Left ventricle myocardium inferior (tissue), 1 donor: ENCODE results near the gene TRIM32. TPM values are rescaled to one million over a fixed set of nuclear protein-coding genes. Genes with fewer than 3 reads are reported as not detected.

Experiments
- DNase-seq: peaks from one replicate; pipeline ENCODE4 v3.0.0-alpha.2; 2020
- H3K27ac ChIP-seq: fragments of 200-600 bp; replicated peaks from 2 replicates; pipeline ENCODE4 v1.8.0; 2021
- H3K27me3 ChIP-seq: fragments of 200-600 bp; 2 replicates; pipeline ENCODE4 v1.8.0; 2021; ENCODE audit warnings: low read depth
- H3K36me3 ChIP-seq: fragments of 200-600 bp; 2 replicates; pipeline ENCODE4 v1.8.0; 2021
- H3K4me1 ChIP-seq: fragments of 200-600 bp; 2 replicates; pipeline ENCODE4 v1.8.0; 2021
- H3K4me3 ChIP-seq: fragments of 200-600 bp; 2 replicates; pipeline ENCODE4 v1.8.0; 2021; ENCODE audit warnings: mild to moderate bottlenecking, moderate library complexity
- H3K9me3 ChIP-seq: fragments of 200-600 bp; replicated peaks from 2 replicates; pipeline ENCODE4 v1.8.0; 2021
- intact Hi-C: fragments of 100-400 bp; cut with micrococcal nuclease; formaldehyde crosslinking; loops from one replicate; pipeline ENCODE4 v1.11.0; 2022
- total RNA-seq: library from RNA; stranded (reverse); fragmentation: NEBNext Ultra II Directional; extraction: Animal tissue kit (Norgen Biotek cat#: 25700); gene quantifications from one replicate; pipeline ENCODE4 v1.2.1, GENCODE V29; 2021
- TF ChIP-seq, protein P1 (sequence below): fragments of 200-600 bp; IDR thresholded peaks from 2 replicates; pipeline ENCODE4 v1.8.0; 2021; ENCODE audit warnings: antibody characterized with exemption, mild to moderate bottlenecking, borderline replicate concordance
- donor health status: DM: no; HTN: yes; CAD: no; lungs with severe emphysema.

Gene TRIM32
- total RNA-seq, 1 donor from 2014 or later = 14.9 TPM

DNA sequence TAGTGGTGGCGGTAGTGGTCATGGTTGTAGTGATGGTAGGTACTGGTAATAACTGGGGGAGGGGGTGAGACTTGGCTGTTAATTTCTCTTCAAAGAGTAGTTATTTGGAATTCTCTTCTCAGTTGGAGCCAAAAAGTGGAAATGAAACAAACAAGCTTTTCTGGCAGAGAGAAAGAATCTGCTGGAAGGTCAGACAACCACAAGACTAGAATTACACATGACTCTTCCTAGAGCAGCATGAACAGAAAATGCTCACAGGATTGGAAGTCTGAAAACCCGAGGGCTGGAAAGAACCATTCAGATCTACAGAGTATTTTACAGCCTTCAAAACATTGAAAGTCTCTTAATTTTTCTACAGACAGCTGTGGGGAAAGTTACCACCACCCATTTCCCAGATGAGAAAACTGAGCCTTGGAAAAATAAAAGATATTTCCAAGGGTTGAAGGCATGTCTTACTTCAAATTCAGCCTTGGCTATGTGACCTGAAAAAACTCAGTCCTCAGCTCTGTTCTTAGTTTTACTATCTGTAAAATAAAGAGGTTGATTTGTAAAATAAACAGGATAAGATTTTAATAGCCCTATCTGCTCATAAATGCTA lies 42.9 kb upstream of the TRIM32 start:
- DNase-seq = no peak
- H3K36me3 ChIP-seq = no peaks in the 10 kb centered on the region
- TF ChIP-seq, protein P1, sequence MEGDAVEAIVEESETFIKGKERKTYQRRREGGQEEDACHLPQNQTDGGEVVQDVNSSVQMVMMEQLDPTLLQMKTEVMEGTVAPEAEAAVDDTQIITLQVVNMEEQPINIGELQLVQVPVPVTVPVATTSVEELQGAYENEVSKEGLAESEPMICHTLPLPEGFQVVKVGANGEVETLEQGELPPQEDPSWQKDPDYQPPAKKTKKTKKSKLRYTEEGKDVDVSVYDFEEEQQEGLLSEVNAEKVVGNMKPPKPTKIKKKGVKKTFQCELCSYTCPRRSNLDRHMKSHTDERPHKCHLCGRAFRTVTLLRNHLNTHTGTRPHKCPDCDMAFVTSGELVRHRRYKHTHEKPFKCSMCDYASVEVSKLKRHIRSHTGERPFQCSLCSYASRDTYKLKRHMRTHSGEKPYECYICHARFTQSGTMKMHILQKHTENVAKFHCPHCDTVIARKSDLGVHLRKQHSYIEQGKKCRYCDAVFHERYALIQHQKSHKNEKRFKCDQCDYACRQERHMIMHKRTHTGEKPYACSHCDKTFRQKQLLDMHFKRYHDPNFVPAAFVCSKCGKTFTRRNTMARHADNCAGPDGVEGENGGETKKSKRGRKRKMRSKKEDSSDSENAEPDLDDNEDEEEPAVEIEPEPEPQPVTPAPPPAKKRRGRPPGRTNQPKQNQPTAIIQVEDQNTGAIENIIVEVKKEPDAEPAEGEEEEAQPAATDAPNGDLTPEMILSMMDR = no peak
- no peaks in the 10 kb centered on the region for H3K9me3 ChIP-seq
- no peak overlapping the region for H3K27ac ChIP-seq
- intact Hi-C loops = loop anchor here (10.0 kb wide), 1 partner anchor 69 kb away; no protein-coding TSS in a partner anchor
- no peak overlapping the region for H3K4me3 ChIP-seq
- peaks cover 50% of the 10 kb centered on the region for H3K4me1 ChIP-seq
- H3K27me3 ChIP-seq = no peaks in the 10 kb centered on the region

DNA sequence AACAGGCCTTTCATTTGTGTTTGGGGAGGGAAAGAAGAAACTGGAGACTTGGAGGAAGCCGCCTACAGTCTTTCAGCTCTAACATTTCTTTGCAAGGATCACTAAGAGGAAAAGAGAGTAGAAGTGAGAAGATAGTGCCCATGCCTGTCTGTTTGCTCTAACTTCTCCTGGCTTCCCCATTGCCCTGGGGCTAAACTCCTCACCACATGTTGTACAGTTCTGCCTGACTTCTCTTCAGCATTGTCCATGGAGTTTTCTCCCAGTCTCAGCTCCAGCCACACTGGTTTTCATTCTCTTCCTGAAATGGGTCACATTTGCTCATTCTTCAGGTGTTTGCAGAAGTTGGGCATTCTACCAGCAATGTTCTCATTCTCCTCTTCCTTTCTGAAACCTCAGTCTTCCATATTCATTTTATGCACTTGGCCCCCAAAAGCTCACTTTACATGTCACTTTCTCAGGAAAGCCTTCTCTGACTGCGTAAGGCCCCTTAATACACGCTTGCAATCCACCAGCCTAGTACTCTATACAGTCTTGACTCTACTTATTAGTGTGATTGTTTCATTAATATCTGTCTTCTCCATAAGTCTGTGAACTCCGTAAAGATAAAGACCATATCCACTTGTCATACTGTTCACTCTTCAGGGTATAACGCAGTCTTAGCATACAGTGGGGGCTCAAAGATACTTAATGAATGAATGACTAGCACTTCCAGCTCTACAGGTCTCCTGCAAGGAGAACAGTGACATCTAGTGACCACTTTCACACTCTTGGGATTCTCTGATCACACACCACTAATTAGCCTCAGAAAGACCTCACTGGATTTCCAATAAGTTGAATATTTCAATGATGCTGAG lies 40.2 kb upstream of the TRIM32 start:
- no peaks in the 10 kb centered on the region for H3K27me3 ChIP-seq
- H3K9me3 ChIP-seq = no peaks in the 10 kb centered on the region
- TF ChIP-seq, protein P1 = peak; percentile 62
- H3K4me1 ChIP-seq = peaks cover 27% of the 10 kb centered on the region
- H3K36me3 ChIP-seq = no peaks in the 10 kb centered on the region
- H3K4me3 ChIP-seq = no peak overlapping the region
- H3K27ac ChIP-seq = peak overlapping the region; percentile 86
- intact Hi-C loops = loop anchor here (10.0 kb wide), 1 partner anchor 72 kb away; no protein-coding TSS in a partner anchor
- no peak for DNase-seq

DNA sequence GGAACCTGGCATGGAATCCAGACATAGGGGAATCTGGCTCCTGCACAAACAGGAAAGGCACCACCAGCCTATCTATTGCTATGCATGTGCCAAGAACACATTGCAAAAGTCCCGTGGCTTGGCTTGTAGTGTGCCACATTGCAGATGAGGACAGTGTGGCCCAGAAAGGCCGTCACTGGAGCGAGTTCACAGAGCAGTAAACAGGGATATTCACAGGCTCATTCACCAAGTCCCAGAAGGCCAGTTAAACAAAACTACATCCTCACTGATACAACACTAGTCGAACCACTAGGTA lies 39.6 kb upstream of the TRIM32 start:
- Histone ChIP-seq H3K4me1 (peaks cover 21% of the 10 kb centered on the region), H3K27ac (peak overlapping the region; percentile 86), H3K9me3 (no peaks in the 10 kb centered on the region), H3K27me3 (no peaks in the 10 kb centered on the region), H3K36me3 (no peaks in the 10 kb centered on the region), H3K4me3 (no peak overlapping the region)
- intact Hi-C loops = loop anchor here (10.0 kb wide), 1 partner anchor 73 kb away; no protein-coding TSS in a partner anchor
- DNase-seq = peak; percentile 56
- TF ChIP-seq, protein P1 = peak; percentile 1

DNA sequence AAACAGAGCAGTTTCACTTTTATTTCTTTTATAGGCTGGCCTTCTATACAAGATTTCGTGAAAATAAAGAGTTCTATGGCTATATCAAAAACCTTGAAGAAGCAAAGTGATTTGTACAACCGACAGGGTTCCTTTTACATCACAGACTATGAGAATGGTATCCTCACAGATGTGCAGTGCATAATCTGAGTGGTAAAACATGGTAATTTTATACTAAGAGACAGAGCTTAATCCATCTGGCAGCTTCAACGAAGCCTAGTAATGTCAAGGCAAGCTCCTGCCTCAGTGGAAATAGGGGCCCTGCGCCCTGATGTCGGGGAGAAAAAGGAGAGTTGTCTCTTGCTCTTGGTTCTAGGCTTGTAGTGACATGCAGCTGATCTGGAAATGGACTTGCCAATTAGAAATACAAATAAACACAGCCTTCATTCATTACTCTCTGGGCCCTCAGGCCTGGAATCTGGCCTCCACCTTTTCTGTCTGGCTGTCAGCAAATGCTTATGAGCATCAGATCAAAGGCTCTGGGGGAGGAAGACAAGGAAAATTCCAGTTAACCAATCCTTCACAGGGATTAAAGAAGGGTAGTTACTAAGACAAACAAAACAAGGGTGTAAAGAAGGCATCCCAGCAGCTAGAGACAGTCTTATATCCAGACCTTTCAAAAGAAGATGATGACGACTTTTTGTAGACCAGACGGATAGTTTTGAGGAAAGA lies 33.6 kb upstream of the TRIM32 start:
- Histone ChIP-seq H3K4me1 (peaks cover 14% of the 10 kb centered on the region), H3K36me3 (no peaks in the 10 kb centered on the region), H3K4me3 (no peak overlapping the region), H3K27me3 (no peaks in the 10 kb centered on the region), H3K9me3 (no peaks in the 10 kb centered on the region), H3K27ac (peak overlapping the region; percentile 24)
- DNase-seq = no peak
- intact Hi-C loops = no loop called here
- TF ChIP-seq, protein P1 = no peak

DNA sequence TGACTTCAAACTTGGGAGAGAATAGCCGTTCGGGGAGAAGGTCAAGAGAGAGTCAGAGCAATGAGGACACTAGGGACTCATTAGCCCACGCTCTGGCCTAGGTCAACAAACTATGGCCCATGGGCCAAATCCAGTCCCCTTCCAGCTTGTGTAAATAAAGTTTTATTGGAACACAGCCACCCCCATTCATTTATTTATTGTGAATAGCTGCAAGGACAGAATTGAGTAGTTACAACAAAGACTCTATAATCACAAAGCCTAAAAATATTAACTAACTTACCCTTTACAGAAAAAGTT lies 33.1 kb upstream of the TRIM32 start:
- Histone ChIP-seq H3K4me1 (peaks cover 14% of the 10 kb centered on the region), H3K9me3 (no peaks in the 10 kb centered on the region), H3K27me3 (no peaks in the 10 kb centered on the region), H3K27ac (peak overlapping the region; percentile 24), H3K36me3 (no peaks in the 10 kb centered on the region), H3K4me3 (no peak overlapping the region)
- DNase-seq = no peak
- TF ChIP-seq, protein P1 = no peak
- intact Hi-C loops = no loop called here
